ENCODE results near the gene NR2F6. TPM values are rescaled to one million over a fixed set of nuclear protein-coding genes. Genes with fewer than 3 reads are reported as not detected.
"Not testable (repeated sequence)": the region's sequence is repeated elsewhere in the genome, so short reads cannot be mapped to it uniquely, and the experiment has no call there.

Gene NR2F6
- total and polyA plus RNA-seq, 4 donors = 26.1 to 65.5 (median 27.4) TPM

- no peaks in the 10 kb centered on the region for H3K27me3 ChIP-seq (ENCODE audit: control insufficient read depth in 3 of 3, insufficient read depth in 3 of 3, low read length in 2 of 3)
- peaks cover 8 to 37% (median 34%) of the 10 kb centered on the region in 4 donors for H3K36me3 ChIP-seq (ENCODE audit: control insufficient read depth in 4 of 4, insufficient read depth in 4 of 4, low read length in 4 of 4)
- DNase-seq (no peak), ATAC-seq (ENCODE audit: insufficient read depth, low FRiP score) (no peak)
- no peak for TF ChIP-seq CTCF (IDR thresholded peaks at IDR 0.05; ENCODE audit: control extremely low read depth, extremely low read depth)
- H3K9me3 ChIP-seq (ENCODE audit: control insufficient read depth in 4 of 4, insufficient read depth in 3 of 4, low read length in 3 of 4) = no peaks in the 10 kb centered on the region
- 93% methylated on average over 19 of the region's 19 CpGs for WGBS, 2 donors
- H3K4me1 ChIP-seq (ENCODE audit: control insufficient read depth in 5 of 5, insufficient read depth in 5 of 5, low read length in 5 of 5) = no peaks in the 10 kb centered on the region
- no peak overlapping the region for H3K4me3 ChIP-seq
- H3K27ac ChIP-seq (ENCODE audit: low read depth in 1 of 2, low read length in 1 of 2) = no peak overlapping the region
- no peak overlapping the region for H3K9ac ChIP-seq (ENCODE audit: insufficient read depth in 1 of 2, low read length in 2 of 2)
These were observed 29.9 kb upstream of the NR2F6 start for GRCh38 chr19:17275441-17276175.

GRCh38 chr19:17274892-17275291 is 29.2 kb upstream of the NR2F6 start:
- not testable (repeated sequence) for H3K27me3 ChIP-seq (ENCODE audit: control insufficient read depth in 3 of 3, insufficient read depth in 3 of 3, low read length in 2 of 3); ATAC-seq (ENCODE audit: insufficient read depth, low FRiP score); H3K9ac ChIP-seq (ENCODE audit: insufficient read depth in 1 of 2, low read length in 2 of 2); DNase-seq; H3K4me1 ChIP-seq (ENCODE audit: control insufficient read depth in 5 of 5, insufficient read depth in 5 of 5, low read length in 5 of 5); H3K9me3 ChIP-seq (ENCODE audit: control insufficient read depth in 4 of 4, insufficient read depth in 3 of 4, low read length in 3 of 4); H3K27ac ChIP-seq (ENCODE audit: low read depth in 1 of 2, low read length in 1 of 2); H3K4me3 ChIP-seq
- 98% methylated on average over 3 of the region's 3 CpGs for WGBS, 2 donors
- H3K36me3 ChIP-seq (ENCODE audit: control insufficient read depth in 4 of 4, insufficient read depth in 4 of 4, low read length in 4 of 4) = peaks cover 8 to 39% (median 37%) of the 10 kb centered on the region in 4 donors

GRCh38 chr19:17268754-17269153 is 23.0 kb upstream of the NR2F6 start:
- Histone ChIP-seq H3K27me3 (ENCODE audit: control insufficient read depth in 3 of 3, insufficient read depth in 3 of 3, low read length in 2 of 3) (no peaks in the 10 kb centered on the region), H3K9me3 (ENCODE audit: control insufficient read depth in 4 of 4, insufficient read depth in 3 of 4, low read length in 3 of 4) (no peaks in the 10 kb centered on the region), H3K27ac (ENCODE audit: low read depth in 1 of 2, low read length in 1 of 2) (no peak overlapping the region), H3K9ac (ENCODE audit: insufficient read depth in 1 of 2, low read length in 2 of 2) (no peak overlapping the region), H3K4me1 (ENCODE audit: control insufficient read depth in 5 of 5, insufficient read depth in 5 of 5, low read length in 5 of 5) (peaks cover 0 to 6% (median 0%) of the 10 kb centered on the region in 5 donors), H3K36me3 (ENCODE audit: control insufficient read depth in 4 of 4, insufficient read depth in 4 of 4, low read length in 4 of 4) (peaks cover 3 to 20% (median 12%) of the 10 kb centered on the region in 4 donors), H3K4me3 (no peak overlapping the region)
- TF ChIP-seq CTCF (IDR thresholded peaks at IDR 0.05; ENCODE audit: control extremely low read depth, extremely low read depth) = no peak
- 95 to 96% methylated on average over 13 of the region's 13 CpGs for WGBS, 2 donors
- ATAC-seq (ENCODE audit: insufficient read depth, low FRiP score) (no peak), DNase-seq (no peak)

GRCh38 chr19:17266975-17267788 is 21.5 kb upstream of the NR2F6 start, which contains the start of gene BABAM1:
Gene BABAM1, plus strand, starts transcription at chr19:17267443. Its CDS starts 1,364 bp downstream, at chr19:17268807.
- 0 to 1% methylated on average over 27 of the region's 27 CpGs for WGBS, 2 donors
- no peaks in the 10 kb centered on the region for H3K27me3 ChIP-seq (ENCODE audit: control insufficient read depth in 3 of 3, insufficient read depth in 3 of 3, low read length in 2 of 3)
- peaks cover 3 to 14% (median 11%) of the 10 kb centered on the region in 4 donors for H3K36me3 ChIP-seq (ENCODE audit: control insufficient read depth in 4 of 4, insufficient read depth in 4 of 4, low read length in 4 of 4)
- peak within 1 kb of the TSS; percentile 76 to 81 for H3K27ac ChIP-seq (ENCODE audit: low read depth in 1 of 2, low read length in 1 of 2)
- peak within 1 kb of the TSS; percentile 65 to 78 for H3K9ac ChIP-seq (ENCODE audit: insufficient read depth in 1 of 2, low read length in 2 of 2)
- peak; percentile 98 to 99 (median 99) for DNase-seq
- peak within 1 kb of the TSS; percentile 88 for H3K4me3 ChIP-seq
- TF ChIP-seq CTCF (IDR thresholded peaks at IDR 0.05; ENCODE audit: control extremely low read depth, extremely low read depth) = no peak
- peaks cover 0 to 6% (median 0%) of the 10 kb centered on the region in 5 donors for H3K4me1 ChIP-seq (ENCODE audit: control insufficient read depth in 5 of 5, insufficient read depth in 5 of 5, low read length in 5 of 5)
- no peaks in the 10 kb centered on the region for H3K9me3 ChIP-seq (ENCODE audit: control insufficient read depth in 4 of 4, insufficient read depth in 3 of 4, low read length in 3 of 4)
- ATAC-seq (ENCODE audit: insufficient read depth, low FRiP score) = peak; percentile 96
